Measurements from ENCODE around the gene PTPRH.

DNA sequence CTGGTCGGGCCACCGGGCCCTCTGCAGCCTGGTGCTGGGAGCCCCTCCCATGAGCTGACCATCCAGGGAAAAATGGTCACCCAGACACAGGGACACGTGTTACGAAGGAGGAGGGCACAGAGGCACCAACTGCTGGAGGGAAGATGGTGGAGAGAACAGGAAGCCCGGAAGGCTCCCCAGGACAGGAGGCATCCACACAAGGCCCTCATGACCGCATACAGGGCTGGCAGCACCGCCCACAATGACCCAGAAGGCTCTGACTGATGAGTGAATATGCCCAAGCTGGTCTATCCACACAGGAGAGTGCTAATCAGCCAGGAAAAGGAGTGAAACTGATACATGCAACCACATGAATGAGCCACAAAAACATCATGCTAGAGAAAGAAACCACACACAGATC is 33.2 kb upstream of the PTPRH start:
- TF ChIP-seq POLR2A (IDR thresholded peaks at IDR 0.05), result no peak
- TF ChIP-seq, protein P1, sequence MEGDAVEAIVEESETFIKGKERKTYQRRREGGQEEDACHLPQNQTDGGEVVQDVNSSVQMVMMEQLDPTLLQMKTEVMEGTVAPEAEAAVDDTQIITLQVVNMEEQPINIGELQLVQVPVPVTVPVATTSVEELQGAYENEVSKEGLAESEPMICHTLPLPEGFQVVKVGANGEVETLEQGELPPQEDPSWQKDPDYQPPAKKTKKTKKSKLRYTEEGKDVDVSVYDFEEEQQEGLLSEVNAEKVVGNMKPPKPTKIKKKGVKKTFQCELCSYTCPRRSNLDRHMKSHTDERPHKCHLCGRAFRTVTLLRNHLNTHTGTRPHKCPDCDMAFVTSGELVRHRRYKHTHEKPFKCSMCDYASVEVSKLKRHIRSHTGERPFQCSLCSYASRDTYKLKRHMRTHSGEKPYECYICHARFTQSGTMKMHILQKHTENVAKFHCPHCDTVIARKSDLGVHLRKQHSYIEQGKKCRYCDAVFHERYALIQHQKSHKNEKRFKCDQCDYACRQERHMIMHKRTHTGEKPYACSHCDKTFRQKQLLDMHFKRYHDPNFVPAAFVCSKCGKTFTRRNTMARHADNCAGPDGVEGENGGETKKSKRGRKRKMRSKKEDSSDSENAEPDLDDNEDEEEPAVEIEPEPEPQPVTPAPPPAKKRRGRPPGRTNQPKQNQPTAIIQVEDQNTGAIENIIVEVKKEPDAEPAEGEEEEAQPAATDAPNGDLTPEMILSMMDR (IDR thresholded peaks at IDR 0.05), result no peak
